ENCODE results near the gene TBC1D5. TPM values are rescaled to one million over a fixed set of nuclear protein-coding genes. Genes with fewer than 3 reads are reported as not detected.

The TBC1D5 gene
- total RNA-seq, 3 donors from 2014 or later, result 33.1 to 56.1 (median 44.1) TPM

GRCh38 chr3:17478673-17479072, 263.8 kb downstream of the TBC1D5 start:
- H3K4me1 ChIP-seq (ENCODE audit: low read depth), result no peaks in the 10 kb centered on the region
- ATAC-seq, result no peak

GRCh38 chr3:17473761-17474160, 268.7 kb downstream of the TBC1D5 start:
- Histone ChIP-seq H3K4me1 (ENCODE audit: low read depth) (no peaks in the 10 kb centered on the region), H3K36me3 (ENCODE audit: low read depth) (no peaks in the 10 kb centered on the region), H3K9me3 (no peaks in the 10 kb centered on the region), H3K4me3 (no peak overlapping the region)
- no peak for TF ChIP-seq CTCF (IDR thresholded peaks at IDR 0.05)
- intact Hi-C loops (cut with DNase I, micrococcal nuclease), result no loop called here
- DNase-seq (no peak), ATAC-seq (no peak)

More at GRCh38 chr3:17478673-17479072, 263.8 kb downstream of the TBC1D5 start:
- TF ChIP-seq CTCF (IDR thresholded peaks at IDR 0.05), result no peak
- no peak overlapping the region for H3K4me3 ChIP-seq
- no peaks in the 10 kb centered on the region for H3K9me3 ChIP-seq
- intact Hi-C loops (cut with DNase I, micrococcal nuclease), result no loop called here
- no peak for DNase-seq
- no peaks in the 10 kb centered on the region for H3K36me3 ChIP-seq (ENCODE audit: low read depth)

- Histone ChIP-seq H3K36me3 (ENCODE audit: low read depth) (no peaks in the 10 kb centered on the region), H3K9me3 (no peaks in the 10 kb centered on the region), H3K4me1 (ENCODE audit: low read depth) (no peaks in the 10 kb centered on the region), H3K4me3 (no peak overlapping the region)
- ATAC-seq (no peak), DNase-seq (no peak)
- TF ChIP-seq CTCF (IDR thresholded peaks at IDR 0.05), result no peak
- intact Hi-C loops (cut with DNase I, micrococcal nuclease), result no loop called here
Measured at GRCh38 chr3:17469954-17470353, 272.5 kb downstream of the TBC1D5 start.

GRCh38 chr3:17469520-17469919, 272.9 kb downstream of the TBC1D5 start:
- no peaks in the 10 kb centered on the region for H3K9me3 ChIP-seq
- no peak for TF ChIP-seq CTCF (IDR thresholded peaks at IDR 0.05)
- ATAC-seq, result no peak
- DNase-seq, result no peak
- no peaks in the 10 kb centered on the region for H3K36me3 ChIP-seq (ENCODE audit: low read depth)
- H3K4me1 ChIP-seq (ENCODE audit: low read depth), result no peaks in the 10 kb centered on the region
- H3K4me3 ChIP-seq, result no peak overlapping the region
- intact Hi-C loops (cut with DNase I, micrococcal nuclease), result no loop called here

GRCh38 chr3:17466028-17466427, 276.4 kb downstream of the TBC1D5 start:
- Histone ChIP-seq H3K36me3 (ENCODE audit: low read depth) (no peaks in the 10 kb centered on the region), H3K9me3 (no peaks in the 10 kb centered on the region), H3K4me1 (ENCODE audit: low read depth) (no peaks in the 10 kb centered on the region), H3K4me3 (no peak overlapping the region)
- intact Hi-C loops (cut with DNase I, micrococcal nuclease), result no loop called here
- no peak for DNase-seq
- TF ChIP-seq CTCF (IDR thresholded peaks at IDR 0.05), result no peak
- ATAC-seq, result no peak

- DNase-seq (no peak), ATAC-seq (peak; percentile 35)
- H3K36me3 ChIP-seq (ENCODE audit: low read depth), result no peaks in the 10 kb centered on the region
- H3K4me1 ChIP-seq (ENCODE audit: low read depth), result no peaks in the 10 kb centered on the region
- H3K9me3 ChIP-seq, result no peaks in the 10 kb centered on the region
- intact Hi-C loops (cut with DNase I, micrococcal nuclease), result no loop called here
- no peak for TF ChIP-seq CTCF (IDR thresholded peaks at IDR 0.05)
- H3K4me3 ChIP-seq, result no peak overlapping the region
Measured at GRCh38 chr3:17459470-17459993, 282.9 kb downstream of the TBC1D5 start.

All from mucosa of descending colon (tissue), 3 donors.